ENCODE measurements around the gene MAGI2. TPM values are rescaled to one million over a fixed set of nuclear protein-coding genes. Genes with fewer than 3 reads are reported as not detected.

The MAGI2 gene
- total and polyA plus RNA-seq, 2 donors (not counting 3 experiments of a cell fraction or from before 2014, with no cell fraction given) = 0.28 to 6.0 TPM

DNA sequence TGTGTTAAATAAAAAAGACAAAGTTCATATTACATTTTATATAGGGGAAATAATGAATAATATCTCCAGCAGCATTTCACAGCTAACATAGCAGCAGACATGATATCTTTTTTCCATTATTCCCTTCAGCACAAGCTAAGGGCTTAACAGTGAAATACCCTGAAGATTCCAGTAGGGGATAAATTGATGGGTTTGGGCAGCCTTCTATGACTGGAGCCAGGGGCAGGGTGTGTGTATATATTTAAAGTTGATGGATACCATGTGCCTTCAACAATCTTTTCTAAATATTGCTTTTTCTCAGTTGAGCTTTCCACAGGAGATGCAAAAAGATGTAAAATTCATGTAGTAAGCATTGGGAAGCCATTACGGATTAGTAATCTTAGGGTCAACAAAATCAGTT is 151.2 kb downstream of the MAGI2 start:
- no TSS peak for BruUV-seq (replicated peaks)
- DNase-seq (ENCODE audit: low read depth, low spot score) (no peak), FAIRE-seq (no peak)
- intact Hi-C loops (cut with micrococcal nuclease) = no loop called here
- Histone ChIP-seq H3K9me3 (replicated peaks; ENCODE audit: control insufficient read depth, insufficient read depth, low read length) (no peaks in the 10 kb centered on the region), H3K9me1 (replicated peaks; ENCODE audit: control insufficient read depth, extremely low read depth, insufficient read depth, low read length) (no peaks in the 10 kb centered on the region), H3K27me3 (ENCODE audit: control insufficient read depth in 2 of 2, insufficient read depth in 2 of 2, low read length in 2 of 2) (no peaks in the 10 kb centered on the region), H2AFZ (ENCODE audit: low read depth, low read length) (no peak overlapping the region), H3K4me3 (replicated peaks in 1 of 3; ENCODE audit: insufficient read depth in 1 of 3, low read depth in 1 of 3, low read length in 3 of 3) (no peak overlapping the region), H3K27ac (ENCODE audit: insufficient read depth, low read depth, low read length) (no peak overlapping the region), H3K4me2 (ENCODE audit: insufficient read depth, low read length) (no peak overlapping the region), H3K79me2 (ENCODE audit: control insufficient read depth, insufficient read depth, low read length) (no peaks in the 10 kb centered on the region), H3K36me3 (ENCODE audit: control insufficient read depth in 2 of 2, extremely low read depth in 1 of 2, insufficient read depth in 2 of 2, low read length in 2 of 2) (no peaks in the 10 kb centered on the region), H3K9ac (replicated peaks; ENCODE audit: extremely low read depth, insufficient read depth, low read length) (no peak overlapping the region), H4K20me1 (replicated peaks; ENCODE audit: control insufficient read depth, extremely low read depth, insufficient read depth, low read length) (peaks cover 2% of the 10 kb centered on the region), H3K4me1 (ENCODE audit: control insufficient read depth, extremely low read depth, insufficient read depth, low read length) (no peaks in the 10 kb centered on the region)
- dilution Hi-C loops (cut with MboI; ENCODE audit: extremely low pct_ligation_motif_present, low sequenced_read_pairs) = no loop called here
- CTCF ChIA-PET = interaction anchor here (1.0 to 3.0 kb wide), 4 partner anchors 10 to 746 kb away, joined by 4 to 12 read pairs (median 4); no protein-coding TSS in a partner anchor
- no peak for TF ChIP-seq EZH2 (IDR thresholded peaks at IDR 0.05; ENCODE audit: borderline replicate concordance, low read depth, low read length, severe bottlenecking)
- TF ChIP-seq, protein P1, sequence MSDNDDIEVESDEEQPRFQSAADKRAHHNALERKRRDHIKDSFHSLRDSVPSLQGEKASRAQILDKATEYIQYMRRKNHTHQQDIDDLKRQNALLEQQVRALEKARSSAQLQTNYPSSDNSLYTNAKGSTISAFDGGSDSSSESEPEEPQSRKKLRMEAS (IDR thresholded peaks at IDR 0.05; ENCODE audit: insufficient read depth, insufficient read length) = no peak
- no peak for TF ChIP-seq MYC (IDR thresholded peaks at IDR 0.05; ENCODE audit: low read depth, low read length)
- TF ChIP-seq POLR2AphosphoS5 (IDR thresholded peaks at IDR 0.05; ENCODE audit: insufficient read depth, low read depth, low read length) = no peak
- TF ChIP-seq, protein P2, sequence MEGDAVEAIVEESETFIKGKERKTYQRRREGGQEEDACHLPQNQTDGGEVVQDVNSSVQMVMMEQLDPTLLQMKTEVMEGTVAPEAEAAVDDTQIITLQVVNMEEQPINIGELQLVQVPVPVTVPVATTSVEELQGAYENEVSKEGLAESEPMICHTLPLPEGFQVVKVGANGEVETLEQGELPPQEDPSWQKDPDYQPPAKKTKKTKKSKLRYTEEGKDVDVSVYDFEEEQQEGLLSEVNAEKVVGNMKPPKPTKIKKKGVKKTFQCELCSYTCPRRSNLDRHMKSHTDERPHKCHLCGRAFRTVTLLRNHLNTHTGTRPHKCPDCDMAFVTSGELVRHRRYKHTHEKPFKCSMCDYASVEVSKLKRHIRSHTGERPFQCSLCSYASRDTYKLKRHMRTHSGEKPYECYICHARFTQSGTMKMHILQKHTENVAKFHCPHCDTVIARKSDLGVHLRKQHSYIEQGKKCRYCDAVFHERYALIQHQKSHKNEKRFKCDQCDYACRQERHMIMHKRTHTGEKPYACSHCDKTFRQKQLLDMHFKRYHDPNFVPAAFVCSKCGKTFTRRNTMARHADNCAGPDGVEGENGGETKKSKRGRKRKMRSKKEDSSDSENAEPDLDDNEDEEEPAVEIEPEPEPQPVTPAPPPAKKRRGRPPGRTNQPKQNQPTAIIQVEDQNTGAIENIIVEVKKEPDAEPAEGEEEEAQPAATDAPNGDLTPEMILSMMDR (IDR thresholded peaks at IDR 0.05; ENCODE audit: extremely low read depth in 1 of 2, insufficient read depth in 1 of 2, low read depth in 1 of 2, low read length in 2 of 2) = no peak
- TF ChIP-seq GATA2 (IDR thresholded peaks at IDR 0.05; ENCODE audit: insufficient read depth, insufficient read length, low read depth, low read length) = no peak
- TF ChIP-seq POLR2A (IDR thresholded peaks at IDR 0.05; ENCODE audit: low read depth, low read length) = no peak
- no peak for TF ChIP-seq FOS (IDR thresholded peaks at IDR 0.05; ENCODE audit: borderline replicate concordance, insufficient read depth, low read length)
- no peak for TF ChIP-seq JUN (IDR thresholded peaks at IDR 0.05; ENCODE audit: borderline replicate concordance, insufficient read depth, insufficient read length, low read depth)
- POLR2A ChIA-PET = no interaction called here
